Measurements from ENCODE around the gene DLG1. TPM values are rescaled to one million over a fixed set of nuclear protein-coding genes. Genes with fewer than 3 reads are reported as not detected.

The DLG1 gene
- total and polyA plus RNA-seq, 9 of the 15 experiments (the other 6 are each of a cell fraction or from before 2014, with no cell fraction given), result 9.4 to 63.5 (median 43.6) TPM

- POLR2A ChIA-PET, result interaction anchor here (0.7 kb wide), 1 partner anchor 711 kb away, joined by 4 read pairs; no protein-coding TSS in a partner anchor
- H3K9me1 ChIP-seq (ENCODE audit: control insufficient read depth, insufficient read depth, low read length), result no peaks in the 10 kb centered on the region
- intact Hi-C loops (cut with micrococcal nuclease), result no loop called here
- H2AFZ ChIP-seq (ENCODE audit: low read depth, low read length), result no peak overlapping the region
- H3K27ac ChIP-seq (ENCODE audit: extremely low read depth, low read depth, low read length), result no peak overlapping the region
- H3K4me2 ChIP-seq (ENCODE audit: insufficient read depth, low read length), result no peak overlapping the region
- no peaks in the 10 kb centered on the region for H3K9me3 ChIP-seq (replicated peaks; ENCODE audit: control insufficient read depth, insufficient read depth, low read depth, low read length)
- peaks cover 24% of the 10 kb centered on the region; the same call in 2 of the 3 replicates for H3K36me3 ChIP-seq (ENCODE audit: control insufficient read depth, insufficient read depth, low read length)
- BruUV-seq (replicated peaks), result no TSS peak
- no peaks in the 10 kb centered on the region for H4K20me1 ChIP-seq (replicated peaks; ENCODE audit: control insufficient read depth, insufficient read depth, low read length)
- TF ChIP-seq FOSL1 (tag; conservative IDR thresholded peaks at IDR 0.05), result peak; percentile 65; the same call in 1 of the 2 replicates
- TF ChIP-seq ZNF668 (CRISPR knock-in tag; IDR thresholded peaks at IDR 0.05), result no peak
- no peak for TF ChIP-seq ELF4 (CRISPR knock-in tag; IDR thresholded peaks at IDR 0.05)
- no peak for TF ChIP-seq ETV5 (CRISPR knock-in tag; IDR thresholded peaks at IDR 0.05; ENCODE audit: low read depth)
- no peak for TF ChIP-seq SMARCA5 (IDR thresholded peaks at IDR 0.05)
- TF ChIP-seq, protein P1, sequence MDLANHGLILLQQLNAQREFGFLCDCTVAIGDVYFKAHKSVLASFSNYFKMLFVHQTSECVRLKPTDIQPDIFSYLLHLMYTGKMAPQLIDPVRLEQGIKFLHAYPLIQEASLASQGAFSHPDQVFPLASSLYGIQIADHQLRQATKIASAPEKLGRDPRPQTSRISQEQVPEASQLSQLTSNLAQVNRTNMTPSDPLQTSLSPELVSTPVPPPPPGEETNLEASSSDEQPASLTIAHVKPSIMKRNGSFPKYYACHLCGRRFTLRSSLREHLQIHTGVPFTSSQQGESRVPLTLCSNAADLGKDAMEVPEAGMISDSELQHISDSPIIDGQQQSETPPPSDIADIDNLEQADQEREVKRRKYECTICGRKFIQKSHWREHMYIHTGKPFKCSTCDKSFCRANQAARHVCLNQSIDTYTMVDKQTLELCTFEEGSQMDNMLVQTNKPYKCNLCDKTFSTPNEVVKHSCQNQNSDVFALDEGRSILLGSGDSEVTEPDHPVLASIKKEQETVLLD (IDR thresholded peaks at IDR 0.05), result no peak
- FAIRE-seq, result no peak
- 67% methylated on average over 2 of the region's 2 CpGs for WGBS (ENCODE audit: insufficient coverage, low coverage, missing lambda C conversion rate)
- no peak for DNase-seq (ENCODE audit: extremely low read depth in 1 of 4, low spot score in 3 of 4)
- no peak overlapping the region for H3K9ac ChIP-seq (ENCODE audit: insufficient read depth in 1 of 2, low read depth in 2 of 2, low read length in 2 of 2)
- no peak overlapping the region for H3K4me3 ChIP-seq
- CTCF ChIA-PET (ENCODE audit: low intra/inter-chr PET ratio), result no interaction called here
- H3K79me2 ChIP-seq (ENCODE audit: control insufficient read depth, insufficient read depth, low read length), result no peaks in the 10 kb centered on the region
- peaks cover 0 to 5% of the 10 kb centered on the region in 2 experiments; a peak in 2 of 5 replicates for H3K4me1 ChIP-seq (replicated peaks in 1 of 2; ENCODE audit: control insufficient read depth in 2 of 2, insufficient read depth in 2 of 2, low read length in 2 of 2)
- ATAC-seq, result no peak
- no peaks in the 10 kb centered on the region for H3K27me3 ChIP-seq (ENCODE audit: control insufficient read depth in 2 of 2, insufficient read depth in 2 of 2, low read length in 2 of 2)
- in situ Hi-C loops (cut with MboI), result no loop called here
Observed at GRCh38 chr3:197125636-197126035, 172.8 kb downstream of the DLG1 start.
